Measurements from ENCODE around the gene ZDHHC11B. TPM values are rescaled to one million over a fixed set of nuclear protein-coding genes. Genes with fewer than 3 reads are reported as not detected.
"Not testable (repeated sequence)": the region's sequence is repeated elsewhere in the genome, so short reads cannot be mapped to it uniquely, and the experiment has no call there.

Gene ZDHHC11B
- total RNA-seq, 2 donors from 2014 or later = 0.75 to 1.3 TPM

- Histone ChIP-seq H3K36me3 (ENCODE audit: control insufficient read depth, insufficient read depth, low read length) (no peaks in the 10 kb centered on the region), H3K9me3 (ENCODE audit: control insufficient read depth, low read length) (no peaks in the 10 kb centered on the region), H3K27ac (ENCODE audit: low read depth, low read length) (no peak overlapping the region), H3K27me3 (ENCODE audit: control insufficient read depth, insufficient read depth, low read length, poor library complexity, severe bottlenecking) (no peaks in the 10 kb centered on the region), H3K4me1 (ENCODE audit: control insufficient read depth, insufficient read depth, low read length) (no peaks in the 10 kb centered on the region), H3K4me3 (ENCODE audit: low read length) (no peak overlapping the region), H3K9ac (ENCODE audit: extremely low read depth, low read length, poor library complexity, severe bottlenecking) (no peak overlapping the region)
- 86 to 100% methylated on average over 4 to 12 of the region's 13 CpGs for WGBS, 2 experiments (ENCODE audit: insufficient coverage in 1 of 2, insufficient read length in 1 of 2)
- H3K9me3 Mint-ChIP-seq = no peaks in the 10 kb centered on the region
- TF ChIP-seq CTCF (conservative IDR thresholded peaks at IDR 0.05) = no peak
- no peak overlapping the region for H3K4me3 Mint-ChIP-seq
- H3K36me3 Mint-ChIP-seq (ENCODE audit: low read depth) = no peaks in the 10 kb centered on the region
- H3K4me1 Mint-ChIP-seq = no peaks in the 10 kb centered on the region
- no peak for DNase-seq
- H3K27ac Mint-ChIP-seq = no peak overlapping the region
- peaks cover 6% of the 10 kb centered on the region for H3K27me3 Mint-ChIP-seq (ENCODE audit: insufficient read depth)
These were observed 33.0 kb downstream of the ZDHHC11B start for GRCh38 chr5:751496-751895.

- not testable (repeated sequence) for H3K9ac ChIP-seq (ENCODE audit: extremely low read depth, low read length, poor library complexity, severe bottlenecking); H3K36me3 ChIP-seq (ENCODE audit: control insufficient read depth, insufficient read depth, low read length); H3K36me3 Mint-ChIP-seq (ENCODE audit: low read depth); H3K27me3 ChIP-seq (ENCODE audit: control insufficient read depth, insufficient read depth, low read length, poor library complexity, severe bottlenecking); DNase-seq; H3K9me3 Mint-ChIP-seq; H3K4me1 Mint-ChIP-seq; H3K27ac Mint-ChIP-seq; H3K4me3 Mint-ChIP-seq; H3K27ac ChIP-seq (ENCODE audit: low read depth, low read length); H3K27me3 Mint-ChIP-seq (ENCODE audit: insufficient read depth); H3K9me3 ChIP-seq (ENCODE audit: control insufficient read depth, low read length); H3K4me3 ChIP-seq (ENCODE audit: low read length); H3K4me1 ChIP-seq (ENCODE audit: control insufficient read depth, insufficient read depth, low read length)
- 90 to 96% methylated on average over 5 to 14 of the region's 19 CpGs for WGBS, 2 experiments (ENCODE audit: insufficient coverage in 1 of 2, insufficient read length in 1 of 2)
These were observed 34.3 kb downstream of the ZDHHC11B start for GRCh38 chr5:750226-750625.

- Mint-ChIP-seq H3K9me3 (no peaks in the 10 kb centered on the region), H3K4me1 (no peaks in the 10 kb centered on the region), H3K27ac (no peak overlapping the region), H3K27me3 (ENCODE audit: insufficient read depth) (peaks cover 4% of the 10 kb centered on the region), H3K4me3 (no peak overlapping the region), H3K36me3 (ENCODE audit: low read depth) (no peaks in the 10 kb centered on the region)
- DNase-seq = no peak
- no peak for TF ChIP-seq CTCF (conservative IDR thresholded peaks at IDR 0.05)
- Histone ChIP-seq H3K27me3 (ENCODE audit: control insufficient read depth, insufficient read depth, low read length, poor library complexity, severe bottlenecking) (no peaks in the 10 kb centered on the region), H3K9me3 (ENCODE audit: control insufficient read depth, low read length) (no peaks in the 10 kb centered on the region), H3K4me3 (ENCODE audit: low read length) (no peak overlapping the region), H3K36me3 (ENCODE audit: control insufficient read depth, insufficient read depth, low read length) (no peaks in the 10 kb centered on the region), H3K4me1 (ENCODE audit: control insufficient read depth, insufficient read depth, low read length) (no peaks in the 10 kb centered on the region), H3K27ac (ENCODE audit: low read depth, low read length) (no peak overlapping the region), H3K9ac (ENCODE audit: extremely low read depth, low read length, poor library complexity, severe bottlenecking) (no peak overlapping the region)
- WGBS, 2 experiments (ENCODE audit: insufficient coverage in 1 of 2, insufficient read length in 1 of 2) = 92 to 95% methylated on average over 10 to 14 of the region's 14 CpGs
These were observed 35.3 kb downstream of the ZDHHC11B start for GRCh38 chr5:749101-749670.

- H3K4me3 Mint-ChIP-seq; H3K9ac ChIP-seq (ENCODE audit: extremely low read depth, low read length, poor library complexity, severe bottlenecking); H3K9me3 ChIP-seq (ENCODE audit: control insufficient read depth, low read length); H3K9me3 Mint-ChIP-seq; H3K27ac Mint-ChIP-seq; H3K27ac ChIP-seq (ENCODE audit: low read depth, low read length); H3K4me3 ChIP-seq (ENCODE audit: low read length); H3K4me1 Mint-ChIP-seq; DNase-seq; H3K27me3 Mint-ChIP-seq (ENCODE audit: insufficient read depth); H3K27me3 ChIP-seq (ENCODE audit: control insufficient read depth, insufficient read depth, low read length, poor library complexity, severe bottlenecking); H3K36me3 ChIP-seq (ENCODE audit: control insufficient read depth, insufficient read depth, low read length); H3K4me1 ChIP-seq (ENCODE audit: control insufficient read depth, insufficient read depth, low read length); H3K36me3 Mint-ChIP-seq (ENCODE audit: low read depth): not testable (repeated sequence)
- WGBS, 2 experiments (ENCODE audit: insufficient coverage in 1 of 2, insufficient read length in 1 of 2) = 84 to 88% methylated on average over 5 to 16 of the region's 18 CpGs
These were observed 36.2 kb downstream of the ZDHHC11B start for GRCh38 chr5:748011-748980.

GRCh38 chr5:747303-747844 is 37.2 kb downstream of the ZDHHC11B start:
- H3K36me3 Mint-ChIP-seq (ENCODE audit: low read depth); H3K27me3 ChIP-seq (ENCODE audit: control insufficient read depth, insufficient read depth, low read length, poor library complexity, severe bottlenecking); H3K9me3 ChIP-seq (ENCODE audit: control insufficient read depth, low read length); H3K4me1 ChIP-seq (ENCODE audit: control insufficient read depth, insufficient read depth, low read length); H3K27me3 Mint-ChIP-seq (ENCODE audit: insufficient read depth); H3K36me3 ChIP-seq (ENCODE audit: control insufficient read depth, insufficient read depth, low read length); H3K27ac Mint-ChIP-seq; H3K27ac ChIP-seq (ENCODE audit: low read depth, low read length); H3K9ac ChIP-seq (ENCODE audit: extremely low read depth, low read length, poor library complexity, severe bottlenecking); H3K4me1 Mint-ChIP-seq; H3K4me3 ChIP-seq (ENCODE audit: low read length); DNase-seq; H3K9me3 Mint-ChIP-seq; H3K4me3 Mint-ChIP-seq: not testable (repeated sequence)
- WGBS, 2 experiments (ENCODE audit: insufficient coverage in 1 of 2, insufficient read length in 1 of 2) = 65% methylated on average over 2 of the region's 9 CpGs; no CpG with 5 or more reads in 1 of the 2 experiments
